Stimulated activated CD4-positive, alpha-beta T cell treated with anti-CD3 and anti-CD28 coated beads, TNF-alpha, amount 100 ng/mL, for 48 hours (primary cell): ENCODE measurements around the gene NIT2.

Experiments
- DNase-seq, 3 donors: peaks; one replicate each; pipeline ENCODE4 v3.0.0-alpha.2; 2020; ENCODE audit warnings: low read depth in 3 of 3

NIT2 gene

GRCh38 chr3:100395679-100396431 lies 61.3 kb downstream of the NIT2 start:
- no peak for DNase-seq

DNA sequence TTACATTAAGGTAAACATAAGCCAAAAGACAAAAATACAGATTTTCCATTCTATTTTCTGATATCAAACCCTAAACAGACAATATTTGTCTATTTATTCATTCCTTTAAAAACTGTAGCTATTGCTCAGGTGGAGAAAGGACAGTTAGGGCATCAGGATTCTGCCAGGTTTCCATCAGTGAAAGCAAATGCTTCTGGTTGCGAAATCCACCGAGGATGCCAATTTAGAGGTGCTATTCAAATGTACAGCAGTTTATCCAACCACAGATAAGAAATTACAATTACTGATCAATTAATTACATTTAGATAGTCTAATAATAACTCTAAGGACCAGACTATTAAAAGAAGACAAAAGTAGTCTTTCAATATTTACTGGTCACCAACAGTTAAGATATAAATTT lies 62.4 kb downstream of the NIT2 start:
- no peak for DNase-seq

DNA sequence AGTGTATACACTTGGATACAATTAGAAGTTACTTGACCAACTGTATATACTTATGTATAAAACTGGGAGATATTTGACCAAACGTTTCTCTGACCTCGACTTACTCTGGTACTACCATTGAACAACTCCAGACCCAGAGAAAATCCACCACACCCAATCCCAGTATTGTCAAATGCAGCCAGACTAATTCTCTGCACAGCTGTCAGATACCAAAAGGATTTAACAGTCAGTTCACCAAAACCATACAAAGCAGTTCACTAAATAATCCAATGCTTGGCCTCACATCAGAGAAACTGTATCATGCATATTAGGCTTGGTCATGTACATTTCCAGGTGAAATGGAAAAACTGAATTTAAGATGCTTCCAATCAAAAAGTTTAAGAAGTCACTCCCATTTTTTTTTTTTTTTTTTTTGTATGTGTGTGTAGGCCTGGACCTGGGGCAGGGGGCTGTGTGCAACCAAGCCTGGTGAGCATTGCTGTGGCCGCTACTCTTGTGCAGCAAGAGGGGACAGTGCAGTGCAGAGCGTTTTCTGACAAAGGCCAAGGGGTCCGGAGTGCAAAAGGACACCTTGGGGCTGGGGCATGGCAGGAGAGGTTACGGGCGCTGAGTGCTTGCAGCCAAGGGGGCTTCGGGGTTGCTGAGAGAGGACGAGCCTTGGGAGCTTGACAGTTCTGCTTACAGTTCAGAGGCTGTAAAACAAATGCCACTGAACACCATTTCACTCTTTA lies 64.9 kb downstream of the NIT2 start:
- no peak for DNase-seq

DNA sequence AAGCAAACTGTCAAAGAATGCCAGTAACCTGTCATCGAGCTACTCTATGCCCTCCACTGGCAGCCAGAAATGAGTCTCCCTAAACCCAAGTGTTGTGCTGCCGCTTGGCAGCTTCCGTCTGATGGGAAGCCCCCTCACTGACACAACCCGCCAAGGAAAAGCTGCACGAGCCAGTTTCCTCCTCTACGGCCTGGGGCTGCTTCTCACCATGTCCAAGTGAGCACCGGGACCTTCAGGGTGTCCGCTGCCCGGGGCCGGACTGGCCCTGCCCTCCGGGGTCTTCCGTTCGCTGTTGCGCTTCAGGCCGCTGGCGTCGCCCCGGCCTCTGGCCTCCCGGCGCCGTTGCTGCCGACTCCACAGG lies 65.8 kb downstream of the NIT2 start:
- DNase-seq = peak; percentile 7 to 21 (median 13)

DNA sequence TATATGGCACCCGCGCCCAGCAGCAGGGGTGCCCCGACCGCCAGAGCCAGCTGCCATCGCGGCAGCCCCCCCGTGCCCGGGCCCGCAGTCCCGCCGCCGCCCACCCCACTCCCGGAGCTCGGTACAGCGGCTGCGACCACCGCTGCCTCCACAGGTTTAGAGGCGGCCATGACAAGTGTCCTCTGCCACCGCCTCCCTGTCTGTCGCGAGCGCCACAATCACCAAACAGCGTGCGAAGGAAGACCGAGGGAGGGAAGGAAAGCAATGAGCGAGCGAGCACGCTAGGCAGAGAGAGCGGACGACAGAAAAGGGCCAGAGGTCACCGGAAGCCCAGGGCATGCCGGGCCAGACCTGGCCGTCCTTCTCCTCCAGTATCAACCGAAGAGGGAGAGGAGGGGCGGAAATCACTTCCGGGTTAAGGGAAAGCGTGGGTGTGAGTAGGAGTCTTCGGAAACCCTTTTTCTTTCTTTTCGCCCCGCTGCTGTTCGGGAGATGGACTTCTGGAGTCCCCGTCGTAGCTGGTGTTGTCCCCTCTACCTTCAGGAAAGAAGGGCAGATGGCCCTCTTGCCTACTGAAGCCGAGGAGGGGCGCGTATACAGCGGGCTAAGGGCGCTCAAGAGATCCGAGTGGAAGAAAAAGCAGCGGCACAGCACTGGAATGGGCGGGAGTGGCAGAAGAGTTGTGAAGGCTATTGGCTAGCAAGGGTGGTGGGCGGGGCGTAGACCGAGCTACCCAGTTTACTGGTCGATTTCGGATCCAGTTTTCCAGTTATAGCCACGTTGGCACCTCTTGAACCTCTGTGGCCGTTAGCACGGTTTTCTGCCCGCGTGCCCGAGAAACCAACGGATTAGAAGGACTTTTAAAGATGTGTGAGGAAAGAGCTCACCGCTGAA lies 66.5 kb downstream of the NIT2 start, which contains the start of the genes LNP1 and TOMM70:
TSS of gene LNP1 (plus strand) at position 760 of the 894 bp plus-strand sequence. CDS start 28,191 bp downstream, outside the sequence.
TSS of gene TOMM70 (minus strand) at position 310 of the 894 bp plus-strand sequence. CDS start at position 170, 140 bp downstream.
- peak; percentile 92 to 97 (median 92) for DNase-seq

DNA sequence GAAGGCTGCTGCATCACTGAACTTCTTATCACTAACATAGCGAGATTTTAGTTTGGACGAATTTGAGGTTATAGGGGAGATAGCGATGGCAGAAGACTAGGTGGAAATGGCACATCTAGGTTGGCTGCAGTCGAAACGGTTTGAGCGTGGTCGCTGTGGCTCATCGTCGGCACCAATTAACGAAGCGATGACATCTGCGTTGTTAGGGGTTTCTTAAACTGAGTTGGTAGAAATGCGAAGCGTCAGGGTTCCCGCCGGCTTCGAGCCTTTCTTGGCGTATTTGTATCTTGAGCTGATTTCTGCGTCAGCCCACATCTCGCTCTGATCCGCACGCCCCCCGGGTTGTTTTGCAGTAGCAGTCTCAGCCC lies 67.1 kb downstream of the NIT2 start:
- DNase-seq = peak; percentile 16 to 27 (median 19)

DNA sequence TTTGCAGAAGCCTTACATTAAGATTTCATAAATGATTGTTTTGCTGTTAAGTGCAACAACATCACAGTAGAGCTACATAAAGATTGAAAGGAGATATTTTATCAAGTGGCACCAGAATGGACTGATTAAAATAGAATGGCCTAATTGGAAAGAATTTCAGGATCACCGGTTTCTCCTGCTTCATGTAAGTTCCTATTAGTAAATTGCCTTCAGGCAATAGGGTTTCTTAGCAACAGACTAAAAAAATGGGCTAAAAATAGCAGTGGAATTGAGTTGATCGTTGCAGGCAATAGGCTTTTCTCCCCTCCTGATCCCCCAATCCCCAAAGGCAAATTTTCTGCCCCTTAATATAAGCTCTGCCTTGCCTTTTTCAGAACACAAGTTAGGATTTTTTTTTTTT lies 67.7 kb downstream of the NIT2 start:
- no peak for DNase-seq

GRCh38 chr3:100402891-100403290 lies 68.3 kb downstream of the NIT2 start:
- DNase-seq = no peak

- no peak for DNase-seq
Measured at GRCh38 chr3:100403362-100404249, 69.0 kb downstream of the NIT2 start.

DNA sequence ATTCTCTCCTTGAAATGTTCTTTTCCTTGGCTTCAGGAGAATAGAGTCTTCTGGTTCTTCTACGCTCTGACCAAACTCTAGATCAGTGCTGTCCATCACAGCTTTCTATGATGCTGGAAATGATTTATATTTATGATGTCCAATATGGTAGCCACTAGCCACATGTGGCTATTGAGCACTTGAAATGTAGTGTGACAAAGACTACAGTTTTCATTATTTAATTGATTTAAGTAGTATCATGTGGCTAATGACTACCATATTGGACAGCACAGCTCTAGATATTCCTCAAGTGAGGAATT lies 69.6 kb downstream of the NIT2 start:
- no peak for DNase-seq

DNA sequence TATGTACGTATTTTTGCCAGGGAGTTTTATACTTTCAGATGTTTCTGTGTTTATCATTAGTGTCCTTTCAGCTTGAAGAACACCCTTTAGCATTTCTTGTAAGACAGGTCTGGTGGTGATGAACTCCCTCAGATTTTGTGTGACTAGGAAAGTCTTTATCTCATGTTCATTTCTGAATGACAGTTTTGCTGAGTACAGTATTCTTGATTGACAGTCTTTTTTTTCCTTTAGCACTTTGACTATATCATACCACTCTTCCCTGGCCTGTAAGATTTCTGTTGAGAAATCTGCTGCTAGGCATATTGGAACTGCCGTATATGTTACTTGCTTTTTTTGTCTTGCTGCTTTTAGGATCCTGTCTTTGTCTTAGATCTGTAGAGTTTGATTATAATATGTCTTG lies 72.6 kb downstream of the NIT2 start:
- no peak for DNase-seq

DNA sequence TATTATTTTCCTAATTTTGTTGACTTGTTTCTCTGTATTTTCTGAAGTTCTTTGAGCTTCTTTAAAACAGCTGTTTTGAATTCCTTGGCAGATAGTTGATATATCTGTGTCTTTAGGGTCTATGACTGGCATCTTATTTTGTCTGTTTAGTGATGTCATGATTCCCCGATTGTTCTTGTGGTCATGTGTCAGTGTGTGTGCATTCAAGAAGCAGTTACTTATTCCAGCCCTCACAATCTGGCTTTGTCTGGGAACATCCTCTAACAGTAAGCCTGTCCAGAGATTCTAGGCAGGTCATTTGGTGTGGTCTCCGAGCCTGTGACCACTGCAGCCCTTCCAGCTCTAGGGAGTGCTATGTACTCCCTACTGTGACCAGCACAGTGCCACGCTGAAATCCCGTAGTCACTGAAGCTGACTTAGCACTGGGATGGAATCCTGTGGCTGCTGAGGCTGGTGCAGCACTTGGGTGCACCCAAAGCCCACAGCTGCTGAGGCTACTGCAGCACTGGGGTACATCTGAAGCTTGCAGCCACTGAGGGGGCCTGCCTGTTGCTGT lies 73.5 kb downstream of the NIT2 start:
- no peak for DNase-seq
